ENCODE data around the gene MUTYH. TPM values are rescaled to one million over a fixed set of nuclear protein-coding genes. Genes with fewer than 3 reads are reported as not detected.

Gene MUTYH
- total and polyA plus RNA-seq, 2 of the 8 experiments (the other 6 are each of a cell fraction or from before 2014, with no cell fraction given), result 51.9 to 65.7 TPM

DNA sequence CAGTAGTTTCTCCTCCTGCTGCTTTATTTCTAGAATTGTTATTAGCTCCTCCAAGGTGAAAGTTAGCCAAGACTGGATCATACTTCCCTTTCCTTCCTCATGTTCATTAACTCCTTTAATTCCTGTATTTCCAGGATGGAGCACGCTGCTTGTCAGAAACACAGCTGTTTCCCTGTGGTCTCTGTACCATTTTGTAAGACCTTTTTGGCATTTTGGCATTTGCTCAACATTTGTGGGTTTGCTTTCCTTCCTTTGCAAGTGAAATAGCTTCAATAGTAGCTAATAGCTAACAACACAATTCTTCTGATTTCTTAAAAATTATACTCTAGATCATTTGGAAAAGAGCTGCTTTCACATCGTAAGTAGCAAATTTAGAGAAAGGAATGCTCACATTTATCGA lies 57.9 kb downstream of the MUTYH start:
- POLR2A ChIA-PET (ENCODE audit: partially characterized antibody), result no interaction called here
- no peak overlapping the region for H3K4me2 ChIP-seq (ENCODE audit: insufficient read depth in 1 of 2, low read depth in 2 of 2, low read length in 2 of 2)

More for the DNA sequence above, 57.9 kb downstream of the MUTYH start:
- no peak overlapping the region for H2BK5ac ChIP-seq (ENCODE audit: low read depth, low read length)
- no peak overlapping the region for H3K9ac ChIP-seq (replicated peaks in 1 of 4; ENCODE audit: extremely low read depth in 1 of 4, low read depth in 3 of 4, low read length in 3 of 4)
- no peaks in the 10 kb centered on the region for H3K79me1 ChIP-seq (ENCODE audit: low read depth, low read length)
- no peak overlapping the region for H3K23ac ChIP-seq (ENCODE audit: insufficient read length)
- H3K18ac ChIP-seq (ENCODE audit: extremely low read depth, low read length), result no peak overlapping the region
- H2BK15ac ChIP-seq (ENCODE audit: low read length), result no peak overlapping the region
- H3K9me3 ChIP-seq (ENCODE audit: insufficient read depth in 2 of 2, low read depth in 1 of 2, low read length in 1 of 2), result peaks cover 0 to 10% of the 10 kb centered on the region in 2 experiments; a peak in 3 of 4 replicates
- no peak overlapping the region for H2BK20ac ChIP-seq (ENCODE audit: low read length)
- H2BK12ac ChIP-seq (ENCODE audit: low read depth, low read length), result no peak overlapping the region
- H4K8ac ChIP-seq (ENCODE audit: extremely low read depth, insufficient read depth, low read length), result no peak overlapping the region
- no peak overlapping the region for H2BK120ac ChIP-seq (replicated peaks; ENCODE audit: low read depth, low read length)
- no peak overlapping the region for H3K4ac ChIP-seq (replicated peaks; ENCODE audit: insufficient read length, low read depth, low read length)
- CTCF ChIA-PET (ENCODE audit: partially characterized antibody), result interaction anchor here (0.9 to 1.5 kb wide), 4 partner anchors 11 to 264 kb away, joined by 3 to 4 read pairs (median 3); no protein-coding TSS in a partner anchor
- H3K27ac ChIP-seq (ENCODE audit: low read depth, low read length), result no peak overlapping the region
- TF ChIP-seq CHD1 (IDR thresholded peaks at IDR 0.05; ENCODE audit: low read depth, low read length) (no peak), TEAD4 (IDR thresholded peaks at IDR 0.05; ENCODE audit: low read depth, low read length) (no peak), TBP (IDR thresholded peaks at IDR 0.05; ENCODE audit: low read depth, low read length) (no peak), NRF1 (IDR thresholded peaks at IDR 0.05; ENCODE audit: low read depth, low read length) (no peak), KDM1A (IDR thresholded peaks at IDR 0.05; ENCODE audit: borderline replicate concordance, low read length) (no peak), SP2 (IDR thresholded peaks at IDR 0.05; ENCODE audit: low read length) (no peak), BRCA1 (IDR thresholded peaks at IDR 0.05; ENCODE audit: low read depth, low read length) (no peak), SIN3A (conservative IDR thresholded peaks at IDR 0.05 in 1 of 2, IDR thresholded peaks at IDR 0.05 in 1 of 2; ENCODE audit: low read depth in 1 of 2, low read length in 2 of 2) (no peak), MAX (IDR thresholded peaks at IDR 0.05) (no peak), RBBP5 (IDR thresholded peaks at IDR 0.05; ENCODE audit: borderline replicate concordance, low read depth, low read length) (no peak)
- no peaks in the 10 kb centered on the region for H3K4me1 ChIP-seq (replicated peaks in 1 of 4; ENCODE audit: control insufficient read depth in 3 of 4, insufficient read depth in 4 of 4, low read length in 3 of 4)
- no peaks in the 10 kb centered on the region for H3K79me2 ChIP-seq (ENCODE audit: control insufficient read depth in 1 of 2, insufficient read depth in 2 of 2, low read length in 2 of 2)
- 88% methylated on average over 3 of the region's 3 CpGs; no CpG with 5 or more reads in 1 of the 2 experiments for WGBS, 2 experiments (ENCODE audit: extremely low coverage in 1 of 2, insufficient coverage in 1 of 2, insufficient read length in 1 of 2, insufficient replicate concordance in 2 of 2, low coverage in 1 of 2, low lambda C conversion rate in 2 of 2, missing lambda C conversion rate in 1 of 2)
- no peak overlapping the region for H4K91ac ChIP-seq (replicated peaks; ENCODE audit: insufficient read length, low read length)
- no peak overlapping the region for H4K5ac ChIP-seq (ENCODE audit: insufficient read length, low read depth, low read length)
- no peaks in the 10 kb centered on the region for H4K20me1 ChIP-seq (replicated peaks in 1 of 2; ENCODE audit: control insufficient read depth in 1 of 2, insufficient read depth in 2 of 2, low read length in 2 of 2)
- no peak overlapping the region for H3K14ac ChIP-seq (ENCODE audit: insufficient read length)
- no peak overlapping the region for H2AFZ ChIP-seq (ENCODE audit: low read length)
- H3K36me3 ChIP-seq (ENCODE audit: control insufficient read depth in 2 of 4, insufficient read depth in 4 of 4, low read length in 3 of 4), result no peaks in the 10 kb centered on the region
- FAIRE-seq (no peak), DNase-seq (ENCODE audit: low read depth in 1 of 2, low spot score in 2 of 2) (no peak)
- H3K4me3 ChIP-seq (ENCODE audit: extremely low read depth in 1 of 4, insufficient read depth in 2 of 4, low read depth in 3 of 4, low read length in 4 of 4), result no peak overlapping the region
- H2AK5ac ChIP-seq (ENCODE audit: low read depth, low read length), result no peak overlapping the region
- H3K23me2 ChIP-seq (ENCODE audit: low read depth, low read length), result no peaks in the 10 kb centered on the region
- no peaks in the 10 kb centered on the region for H3K27me3 ChIP-seq (replicated peaks in 1 of 4; ENCODE audit: control insufficient read depth in 3 of 4, extremely low read depth in 1 of 4, insufficient read depth in 3 of 4, low read length in 3 of 4)
- H3K56ac ChIP-seq (replicated peaks; ENCODE audit: insufficient read length, low read depth, low read length), result no peak overlapping the region
